HG03095 (cell line): ENCODE data around the gene SLIT3.

ENCODE experiments used
- ATAC-seq: cut with Tn5 transposase; IDR thresholded peaks from one replicate; pipeline ENCODE4 v1.9.1; 2021; ENCODE audit warnings: moderate library complexity; ENCODE audit not compliant: unreplicated experiment

SLIT3 gene

GRCh38 chr5:168734119-168734518 is 566.8 kb downstream of the SLIT3 start:
- ATAC-seq: no peak

GRCh38 chr5:168728546-168729211 is 572.3 kb downstream of the SLIT3 start:
- no peak for ATAC-seq

GRCh38 chr5:168727547-168727946 is 573.4 kb downstream of the SLIT3 start:
- no peak for ATAC-seq

DNA sequence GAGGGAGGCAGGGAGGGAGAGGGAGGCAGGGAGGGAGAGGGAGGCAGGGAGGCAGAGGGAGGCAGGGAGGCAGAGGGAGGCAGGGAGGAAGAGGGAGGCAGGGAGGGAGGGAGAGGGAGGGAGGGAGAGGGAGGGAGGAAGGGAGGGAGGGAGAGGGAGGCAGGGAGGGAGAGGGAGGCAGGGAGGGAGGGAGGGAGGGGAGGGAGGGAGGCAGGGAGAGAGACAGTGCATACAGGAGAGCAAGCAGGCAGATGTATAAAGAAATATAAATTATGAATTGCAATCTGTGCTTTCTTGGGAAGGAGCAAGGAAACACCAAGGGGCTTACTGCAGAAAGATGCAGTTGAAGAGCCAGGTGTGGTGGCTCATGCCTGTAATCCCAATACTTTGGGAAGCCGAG is 574.6 kb downstream of the SLIT3 start:
- ATAC-seq: no peak

- no peak for ATAC-seq
Measured at GRCh38 chr5:168724227-168724626, 576.7 kb downstream of the SLIT3 start.

- ATAC-seq: no peak
Measured at GRCh38 chr5:168723037-168723436, 577.9 kb downstream of the SLIT3 start.

GRCh38 chr5:168721966-168722365 is 579.0 kb downstream of the SLIT3 start:
- ATAC-seq: no peak

- no peak for ATAC-seq
Measured at GRCh38 chr5:168721002-168721753, 579.8 kb downstream of the SLIT3 start.

GRCh38 chr5:168720575-168720974 is 580.4 kb downstream of the SLIT3 start:
- ATAC-seq: no peak

DNA sequence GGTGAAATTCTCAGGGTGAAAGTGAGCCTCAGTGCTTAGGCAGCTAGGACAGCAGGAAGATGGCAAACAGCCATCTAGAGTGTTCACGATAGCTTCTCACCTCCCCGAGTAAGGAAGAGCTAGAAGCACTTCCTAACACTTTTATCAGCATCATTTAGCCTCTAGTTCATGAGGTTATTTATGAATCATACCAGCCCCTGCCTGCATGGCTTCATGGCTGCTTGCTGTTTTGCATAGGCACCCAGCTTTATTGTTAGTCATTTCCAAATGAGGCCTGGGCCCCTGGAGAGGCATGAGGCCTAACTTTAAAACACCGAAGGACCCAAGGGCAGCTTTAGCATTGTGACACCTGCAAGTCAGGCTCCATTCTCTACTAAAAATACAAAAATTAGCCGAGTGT is 586.9 kb downstream of the SLIT3 start:
- ATAC-seq: no peak

- ATAC-seq: no peak
Measured at GRCh38 chr5:168713051-168713450, 587.9 kb downstream of the SLIT3 start.

DNA sequence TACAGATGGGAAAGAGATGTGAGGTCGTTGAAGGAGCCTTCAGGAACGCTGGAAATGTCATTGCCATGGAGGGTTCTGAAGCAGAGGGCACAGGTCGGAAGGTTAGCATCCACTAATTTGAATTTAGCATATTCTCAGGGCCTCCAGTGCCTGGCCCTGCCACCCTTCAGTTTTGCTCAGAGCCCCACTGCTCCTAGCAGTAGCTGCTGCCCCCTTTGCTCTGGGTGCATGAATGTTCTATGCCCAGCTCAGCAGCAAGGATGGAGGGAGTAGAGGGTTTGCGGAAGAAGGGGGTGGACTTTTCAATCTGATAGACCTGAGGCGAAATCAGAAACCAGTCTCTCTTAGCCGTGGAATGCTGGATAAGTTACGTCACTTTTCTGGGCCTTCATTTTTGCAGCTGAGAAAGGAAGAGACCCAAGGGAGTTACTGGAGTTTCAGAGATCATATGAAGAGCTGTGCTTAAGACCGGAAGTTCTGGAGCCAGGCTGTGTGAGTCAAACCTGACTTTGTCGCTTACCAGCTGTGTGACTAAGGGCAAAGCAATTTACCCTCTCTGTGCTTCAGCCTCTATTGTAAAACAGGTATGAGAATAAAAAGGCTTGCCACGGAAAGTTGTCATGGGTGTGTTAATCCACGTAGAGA is 588.5 kb downstream of the SLIT3 start:
- peak; percentile 66 for ATAC-seq

DNA sequence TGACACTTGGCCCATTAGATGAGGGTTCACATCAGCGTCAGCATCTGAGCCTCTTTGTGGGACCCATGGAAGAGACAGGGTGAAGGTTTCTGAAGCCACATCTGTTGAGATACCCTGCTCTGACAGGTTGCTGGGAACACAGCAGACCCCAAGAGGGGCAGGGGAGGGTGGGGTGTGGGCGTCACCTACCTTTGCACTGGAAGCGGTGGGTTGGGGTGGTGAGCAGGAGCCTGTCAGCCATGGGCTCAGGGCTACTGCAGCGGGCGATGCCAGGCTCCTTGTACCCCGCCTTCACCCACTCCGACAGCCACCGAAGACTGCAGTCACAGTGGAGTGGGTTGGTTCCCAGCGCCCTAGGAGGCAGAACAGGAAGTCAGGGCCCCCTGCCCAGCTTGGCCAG is 590.2 kb downstream of the SLIT3 start:
- no peak for ATAC-seq

- ATAC-seq: no peak
Measured at GRCh38 chr5:168707716-168708695, 592.9 kb downstream of the SLIT3 start.

DNA sequence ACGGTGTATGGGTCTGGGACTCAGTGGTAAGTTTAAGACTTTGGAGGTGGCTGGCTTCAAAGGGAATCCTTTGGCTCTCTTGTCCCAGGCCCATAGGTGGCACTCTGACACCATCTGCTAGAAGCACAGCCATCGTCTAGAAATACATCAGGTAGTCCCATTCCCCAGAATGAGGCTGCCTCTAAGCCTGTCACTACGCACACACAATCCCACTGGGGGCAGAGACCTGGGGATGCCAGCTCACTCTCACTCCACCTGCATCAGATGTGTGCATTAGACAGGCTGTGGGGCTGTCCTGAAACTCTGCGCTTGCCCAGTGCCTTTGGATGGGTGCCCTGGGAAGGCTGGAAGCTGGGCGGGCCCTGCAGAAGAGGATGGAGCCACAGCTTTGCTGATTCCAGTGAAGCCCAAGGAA is 594.3 kb downstream of the SLIT3 start:
- ATAC-seq: no peak

DNA sequence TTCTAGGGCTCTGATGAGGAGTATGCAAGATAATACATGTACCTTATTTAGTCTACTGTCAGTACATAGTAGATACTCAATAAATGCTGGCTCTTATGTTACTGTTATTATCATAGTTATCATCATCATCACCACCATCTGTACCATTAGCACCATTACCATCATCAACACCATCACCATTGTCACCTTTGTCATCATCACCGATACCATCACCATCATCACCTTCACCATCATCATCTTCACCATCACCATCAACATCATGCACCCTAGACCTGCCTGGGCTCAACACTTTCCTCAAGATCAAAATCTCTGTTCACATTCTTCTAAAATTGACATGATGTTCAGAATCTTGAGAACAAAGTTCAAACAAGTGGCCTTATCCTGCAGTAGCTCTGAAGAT is 595.6 kb downstream of the SLIT3 start:
- ATAC-seq: no peak

- no peak for ATAC-seq
Measured at GRCh38 chr5:168702511-168702910, 598.4 kb downstream of the SLIT3 start.

DNA sequence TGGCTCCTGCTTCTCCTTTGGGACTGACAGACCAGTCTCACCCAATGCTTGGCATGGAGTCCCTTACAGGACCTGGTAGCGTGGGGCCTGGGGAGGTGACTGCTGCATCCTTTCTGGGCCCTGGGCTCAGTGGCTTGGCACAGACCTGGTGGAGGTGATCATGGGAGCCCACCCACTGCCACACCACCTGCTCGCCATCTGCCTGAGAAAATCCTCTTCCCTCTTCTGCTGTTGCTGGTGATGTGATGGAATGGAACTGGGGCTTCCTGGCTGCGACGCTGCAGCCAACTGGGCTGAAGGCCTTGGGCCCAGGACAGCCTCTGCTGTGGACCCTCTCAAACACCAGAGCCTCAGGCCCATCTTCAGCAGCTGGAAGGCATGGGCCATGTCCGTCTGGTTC is 599.3 kb downstream of the SLIT3 start:
- ATAC-seq: no peak

- ATAC-seq: no peak
Measured at GRCh38 chr5:168699002-168699401, 601.9 kb downstream of the SLIT3 start.

DNA sequence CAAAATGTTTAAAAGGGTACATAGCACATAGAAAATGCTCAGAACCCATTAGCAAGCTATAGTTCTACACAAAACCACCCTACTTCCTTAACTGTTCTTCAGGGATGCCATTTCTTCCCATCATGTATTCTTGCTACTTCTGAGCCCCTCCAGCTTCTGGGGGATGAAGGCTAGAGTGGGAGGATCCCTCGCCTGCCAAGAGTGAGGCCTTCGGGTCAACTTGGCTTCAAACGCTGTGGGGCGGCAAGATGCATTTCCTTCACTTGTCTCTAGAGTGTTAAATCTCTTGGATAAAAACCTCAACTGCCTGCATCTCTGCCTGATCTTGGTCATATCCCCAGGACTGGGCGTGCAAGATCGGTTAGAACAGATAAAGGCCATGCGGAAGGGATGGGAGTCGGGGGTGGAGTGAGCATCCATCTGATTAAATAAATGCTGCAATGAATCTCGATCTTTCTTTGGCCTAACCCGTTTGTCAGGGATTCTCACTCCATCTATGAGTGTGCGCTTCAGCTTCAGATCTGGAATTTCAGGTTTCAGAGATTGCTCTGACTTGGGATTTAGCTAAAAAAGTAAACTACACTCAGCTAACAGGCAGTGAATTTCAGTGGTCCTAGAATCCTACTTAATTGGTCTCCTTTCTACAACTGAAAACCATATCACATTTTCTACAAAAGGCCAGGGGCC is 603.8 kb downstream of the SLIT3 start:
- ATAC-seq: no peak
